Nephron progenitor cell (in vitro differentiated cells): ENCODE data around the gene CDKAL1.

Experiments
- DNase-seq: peaks from one replicate; pipeline ENCODE4 v3.0.0; 2021
- H3K27ac Mint-ChIP-seq: 2 replicates; pipeline ENCODE4 v1.8.0; 2021; ENCODE audit warnings: mild to moderate bottlenecking, moderate library complexity, mixed read lengths
- H3K27me3 Mint-ChIP-seq: 2 replicates; pipeline ENCODE4 v1.8.0; 2021; ENCODE audit warnings: mild to moderate bottlenecking, low read depth, mixed read lengths; ENCODE audit not compliant: poor library complexity
- H3K36me3 Mint-ChIP-seq: 2 replicates; pipeline ENCODE4 v1.8.0; 2021; ENCODE audit warnings: low read depth, mixed read lengths
- H3K4me1 Mint-ChIP-seq: 2 replicates; pipeline ENCODE4 v1.8.0; 2021; ENCODE audit warnings: mixed read lengths
- H3K4me3 Mint-ChIP-seq: 2 replicates; pipeline ENCODE4 v1.8.0; 2021; ENCODE audit warnings: mild to moderate bottlenecking, moderate library complexity, mixed read lengths
- H3K9me3 Mint-ChIP-seq: 2 replicates; pipeline ENCODE4 v1.8.0; 2021; ENCODE audit warnings: mild to moderate bottlenecking, moderate library complexity, mixed read lengths
- CTCF ChIP-seq: fragments of 200-600 bp; sonication (generic); IDR thresholded peaks from 2 replicates; pipeline ENCODE4 v1.5.0; 2021; ENCODE audit warnings: antibody characterized with exemption

The CDKAL1 gene

GRCh38 chr6:21259660-21260059, 725.4 kb downstream of the CDKAL1 start:
- no peaks in the 10 kb centered on the region for H3K27me3 Mint-ChIP-seq
- H3K36me3 Mint-ChIP-seq, result peaks cover 11% of the 10 kb centered on the region
- no peak overlapping the region for H3K4me3 Mint-ChIP-seq
- TF ChIP-seq CTCF, result no peak
- H3K4me1 Mint-ChIP-seq, result peaks cover 17% of the 10 kb centered on the region
- peaks cover 30% of the 10 kb centered on the region for H3K9me3 Mint-ChIP-seq
- DNase-seq, result no peak
- no peak overlapping the region for H3K27ac Mint-ChIP-seq

DNA sequence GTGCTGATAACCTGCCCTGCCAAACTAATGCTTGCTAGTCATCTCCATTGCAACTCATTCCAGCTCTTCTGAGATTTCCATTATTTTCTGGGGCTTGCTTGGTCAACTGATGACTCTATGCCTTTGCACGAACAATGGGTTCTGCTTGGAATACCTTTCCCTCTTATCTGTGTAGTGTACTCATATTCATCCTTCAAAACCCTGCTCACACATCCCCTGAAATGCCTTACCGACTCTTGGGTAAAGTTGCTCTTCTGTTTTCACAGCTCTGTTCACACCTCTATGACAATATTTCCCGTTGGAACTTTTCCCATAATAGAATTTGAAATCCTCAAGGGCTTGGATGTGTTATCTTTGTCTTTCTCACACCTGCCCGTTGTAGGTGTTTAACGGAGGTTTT, 728.2 kb downstream of the CDKAL1 start:
- H3K27ac Mint-ChIP-seq, result peak overlapping the region; percentile 45

DNA sequence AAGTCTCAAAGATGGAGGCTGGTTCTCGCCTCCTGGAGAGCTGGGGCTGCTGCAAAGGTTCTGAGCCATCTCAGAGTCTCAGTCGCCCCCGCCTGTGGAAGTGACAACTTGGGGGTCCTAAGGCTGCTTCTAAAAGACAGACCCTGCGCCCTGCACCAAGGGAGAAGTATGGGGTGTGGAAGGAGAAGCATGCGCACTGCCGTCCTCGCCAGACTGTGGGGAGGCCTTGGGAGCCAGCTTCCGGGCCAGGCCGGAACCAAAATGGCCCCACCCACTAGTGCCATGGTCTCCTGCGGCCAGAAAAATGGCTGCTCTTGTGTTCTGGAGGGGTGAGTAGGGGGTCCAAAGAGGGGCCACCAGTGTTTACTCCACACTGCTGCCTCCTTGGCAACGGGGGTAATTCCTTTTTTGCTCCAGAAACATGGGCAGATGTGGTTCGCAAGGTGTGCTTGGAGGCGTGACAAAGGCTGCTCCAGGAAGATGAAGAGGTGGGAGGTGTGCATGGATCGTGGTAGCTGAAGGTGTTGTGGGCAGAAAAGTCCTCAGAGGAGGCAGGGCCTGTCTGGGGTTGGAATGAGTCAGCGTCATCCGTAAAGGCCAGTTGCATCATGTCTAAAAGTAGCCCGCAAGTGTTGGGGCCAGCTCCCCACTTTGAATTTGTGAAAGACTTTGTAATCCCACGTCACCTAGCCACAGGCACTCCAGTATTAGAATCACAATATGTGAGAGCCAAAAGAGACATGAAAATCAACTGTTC, 729.5 kb downstream of the CDKAL1 start:
- Mint-ChIP-seq H3K36me3 (peaks cover 16% of the 10 kb centered on the region), H3K27me3 (no peaks in the 10 kb centered on the region), H3K9me3 (peaks cover 25% of the 10 kb centered on the region), H3K27ac (peak overlapping the region; percentile 99), H3K4me1 (peaks cover 29% of the 10 kb centered on the region), H3K4me3 (no peak overlapping the region)
- no peak for DNase-seq
- no peak for TF ChIP-seq CTCF

More for the DNA sequence above, 728.2 kb downstream of the CDKAL1 start:
- DNase-seq, result no peak
- no peak for TF ChIP-seq CTCF
- Mint-ChIP-seq H3K9me3 (peaks cover 25% of the 10 kb centered on the region), H3K27me3 (no peaks in the 10 kb centered on the region), H3K4me1 (peaks cover 29% of the 10 kb centered on the region), H3K4me3 (no peak overlapping the region), H3K36me3 (peaks cover 16% of the 10 kb centered on the region)

DNA sequence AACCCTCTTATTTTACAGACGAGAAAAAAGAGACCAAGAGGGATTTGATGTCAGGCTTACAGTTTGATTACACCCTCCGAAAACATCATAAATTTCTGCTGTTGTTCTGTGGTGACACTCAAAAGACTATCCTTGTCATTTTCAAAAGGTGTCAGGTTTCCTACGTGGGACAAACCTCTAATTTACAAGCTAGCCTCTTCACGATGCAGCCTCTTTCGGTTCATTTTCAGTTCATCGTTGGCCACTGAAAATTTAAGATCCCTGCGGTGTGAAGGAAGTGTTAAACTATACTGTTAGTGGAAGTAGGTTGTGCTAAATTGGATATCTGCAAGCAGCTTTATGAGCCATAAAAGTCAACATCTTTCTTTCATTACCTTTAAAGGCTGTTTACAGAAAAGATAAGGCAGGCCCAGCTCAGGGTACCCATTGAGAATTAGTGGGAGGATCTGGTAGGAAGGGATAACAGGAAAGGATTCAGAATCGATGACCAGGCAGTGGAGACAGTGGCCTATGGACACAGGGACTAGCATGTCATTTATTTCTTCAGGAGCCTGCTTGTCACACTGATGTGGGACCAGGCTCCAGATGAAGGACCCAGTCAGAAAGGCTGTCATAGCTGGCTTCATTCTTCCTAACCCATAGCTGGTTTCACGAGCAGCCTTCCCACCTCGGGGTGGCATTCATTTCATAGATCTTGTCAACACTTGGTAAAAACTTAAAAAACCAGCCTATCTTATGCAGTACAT, 730.2 kb downstream of the CDKAL1 start:
- no peak for TF ChIP-seq CTCF
- H3K36me3 Mint-ChIP-seq, result peaks cover 16% of the 10 kb centered on the region
- no peak for DNase-seq
- peaks cover 25% of the 10 kb centered on the region for H3K9me3 Mint-ChIP-seq
- H3K27ac Mint-ChIP-seq, result peak overlapping the region; percentile 99
- H3K27me3 Mint-ChIP-seq, result no peaks in the 10 kb centered on the region
- peaks cover 29% of the 10 kb centered on the region for H3K4me1 Mint-ChIP-seq
- H3K4me3 Mint-ChIP-seq, result peak overlapping the region; percentile 45

DNA sequence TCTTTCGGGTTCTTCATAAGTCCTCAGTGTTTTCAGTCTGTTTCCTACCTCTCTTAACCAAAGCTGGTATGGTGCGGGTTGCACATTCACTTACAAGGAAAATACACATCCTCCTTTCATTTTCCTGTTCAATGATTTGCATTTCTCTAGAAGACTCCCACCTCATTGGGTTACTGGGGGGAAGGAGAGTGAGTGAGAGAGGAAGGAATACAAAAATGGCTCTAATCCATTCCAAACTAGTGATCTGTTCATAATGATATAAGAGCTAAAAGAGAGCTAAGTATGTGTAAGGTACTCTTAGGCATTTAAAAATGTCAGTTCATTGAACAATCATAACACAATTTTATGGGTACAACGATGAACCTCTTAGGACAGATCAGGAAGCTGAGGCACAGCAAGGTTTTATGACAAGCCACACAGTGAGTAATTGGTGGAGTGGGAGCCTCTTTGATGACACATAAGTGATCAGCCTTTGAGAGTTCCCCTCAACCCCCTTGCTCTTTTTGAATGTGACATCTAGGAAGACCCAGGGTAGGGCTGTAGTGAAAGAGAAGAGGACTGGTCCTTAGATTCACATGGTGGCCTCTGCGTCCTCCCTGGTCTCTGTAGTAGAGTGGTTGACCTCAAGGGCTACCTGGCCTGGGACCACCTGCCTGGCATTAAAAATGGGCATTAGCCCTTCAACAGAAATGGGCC, 730.9 kb downstream of the CDKAL1 start:
- peak overlapping the region; percentile 45 for H3K4me3 Mint-ChIP-seq
- H3K9me3 Mint-ChIP-seq, result peaks cover 25% of the 10 kb centered on the region
- no peak for DNase-seq
- H3K4me1 Mint-ChIP-seq, result peaks cover 33% of the 10 kb centered on the region
- TF ChIP-seq CTCF, result no peak
- H3K27ac Mint-ChIP-seq, result peak overlapping the region; percentile 99
- no peaks in the 10 kb centered on the region for H3K27me3 Mint-ChIP-seq
- H3K36me3 Mint-ChIP-seq, result peaks cover 16% of the 10 kb centered on the region
